Raji (cell line): ENCODE results near the gene ZDHHC19.

ENCODE experiments used
- POLR2A ChIP-seq: IDR thresholded peaks from 2 replicates; pipeline ENCODE4 v1.6.1; 2011; ENCODE audit warnings: low read depth, low read length, control low read depth; ENCODE audit not compliant: insufficient read depth

ZDHHC19 gene

GRCh38 chr3:196210673-196211556 is at the start of gene ZDHHC19:
Gene ZDHHC19 (minus strand): TSS chr3:196211400. CDS start chr3:196211315, 85 bp downstream.
- no peak for TF ChIP-seq POLR2A

- TF ChIP-seq POLR2A: no peak
Observed at GRCh38 chr3:196260784-196261183, 49.6 kb upstream of the ZDHHC19 start.

- TF ChIP-seq POLR2A: no peak
Observed at GRCh38 chr3:196255776-196256175, 44.6 kb upstream of the ZDHHC19 start.

- TF ChIP-seq POLR2A: no peak
Observed at GRCh38 chr3:196254376-196255283, 43.4 kb upstream of the ZDHHC19 start.

GRCh38 chr3:196251918-196252317 is 40.7 kb upstream of the ZDHHC19 start:
- no peak for TF ChIP-seq POLR2A

GRCh38 chr3:196246612-196247308 is 35.6 kb upstream of the ZDHHC19 start:
- no peak for TF ChIP-seq POLR2A

GRCh38 chr3:196241704-196242103 is 30.5 kb upstream of the ZDHHC19 start:
- TF ChIP-seq POLR2A: no peak

GRCh38 chr3:196240424-196240823 is 29.2 kb upstream of the ZDHHC19 start:
- TF ChIP-seq POLR2A: no peak

- no peak for TF ChIP-seq POLR2A
Observed at GRCh38 chr3:196238612-196239560, 27.7 kb upstream of the ZDHHC19 start.

GRCh38 chr3:196237203-196237602 is 26.0 kb upstream of the ZDHHC19 start:
- TF ChIP-seq POLR2A: no peak

- no peak for TF ChIP-seq POLR2A
Observed at GRCh38 chr3:196236223-196236622, 25.0 kb upstream of the ZDHHC19 start.

- TF ChIP-seq POLR2A: no peak
Observed at GRCh38 chr3:196235452-196236122, 24.4 kb upstream of the ZDHHC19 start.

GRCh38 chr3:196232882-196233251 is 21.7 kb upstream of the ZDHHC19 start:
- no peak for TF ChIP-seq POLR2A

GRCh38 chr3:196232154-196232881 is 21.1 kb upstream of the ZDHHC19 start:
- TF ChIP-seq POLR2A: no peak
